ENCODE data around the gene OBSCN. TPM values are rescaled to one million over a fixed set of nuclear protein-coding genes. Genes with fewer than 3 reads are reported as not detected.

Gene OBSCN
- total and polyA plus RNA-seq, 2 of the 13 experiments (the other 11 are each of a cell fraction or from before 2014, with no cell fraction given), result 0.20 TPM

DNA sequence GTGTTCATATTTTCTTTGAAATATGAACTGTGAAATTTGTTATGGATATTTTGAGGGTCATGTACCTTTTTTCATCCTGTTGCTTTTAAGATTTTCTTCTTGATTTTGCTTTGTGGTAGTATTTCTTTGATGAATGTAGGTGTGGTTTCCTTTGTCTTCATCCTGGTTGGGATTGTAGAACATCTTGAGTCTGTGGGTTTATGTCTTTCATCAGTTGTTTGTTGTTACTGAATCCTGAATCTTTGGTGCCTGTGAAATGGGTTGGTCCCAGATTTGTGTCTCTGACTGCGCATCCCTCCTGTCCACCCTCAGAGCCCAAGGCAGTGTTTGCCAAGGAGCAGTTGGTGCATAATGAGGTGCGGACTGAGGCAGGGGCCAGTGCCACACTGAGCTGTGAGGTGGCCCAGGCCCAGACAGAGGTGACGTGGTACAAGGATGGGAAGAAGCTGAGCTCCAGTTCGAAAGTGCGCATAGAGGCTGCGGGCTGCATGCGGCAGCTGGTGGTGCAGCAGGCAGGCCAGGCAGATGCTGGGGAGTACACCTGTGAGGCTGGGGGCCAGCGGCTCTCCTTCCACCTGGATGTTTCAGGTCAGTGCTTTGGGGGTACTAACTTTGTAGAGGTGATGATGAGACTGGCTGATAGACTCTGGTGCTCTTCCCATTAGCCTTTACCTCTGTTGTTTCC lies 38.5 kb downstream of the OBSCN start:
- Histone ChIP-seq H3K79me2 (ENCODE audit: insufficient read depth, low read length) (no peaks in the 10 kb centered on the region), H3K27ac (ENCODE audit: extremely low read length, insufficient read depth, low read length) (no peak overlapping the region), H3K4me3 (replicated peaks in 1 of 3; ENCODE audit: insufficient read depth in 1 of 3, low read depth in 2 of 3, low read length in 3 of 3) (no peak overlapping the region), H3K4me1 (ENCODE audit: insufficient read depth, low read length) (no peaks in the 10 kb centered on the region), H3K9me3 (ENCODE audit: low read length) (peaks cover 32% of the 10 kb centered on the region), H4K20me1 (ENCODE audit: insufficient read depth, low read length) (no peaks in the 10 kb centered on the region), H2AFZ (ENCODE audit: low read length) (no peak overlapping the region), H3K27me3 (ENCODE audit: control insufficient read depth in 1 of 2, insufficient read depth in 2 of 2, low read length in 2 of 2) (no peaks in the 10 kb centered on the region; a peak in 2 of 5 replicates), H3K36me3 (replicated peaks in 1 of 2; ENCODE audit: control insufficient read depth in 1 of 2, insufficient read depth in 2 of 2, low read length in 2 of 2) (no peaks in the 10 kb centered on the region), H3K9ac (ENCODE audit: insufficient read depth, low read depth, low read length) (no peak overlapping the region), H3K4me2 (ENCODE audit: low read depth, low read length) (no peak overlapping the region)
- ChIA-PET POLR2A (no interaction called here), CTCF (ENCODE audit: low intra/inter-chr PET ratio, low total read pairs) (no interaction called here)
- TF ChIP-seq, protein P1, sequence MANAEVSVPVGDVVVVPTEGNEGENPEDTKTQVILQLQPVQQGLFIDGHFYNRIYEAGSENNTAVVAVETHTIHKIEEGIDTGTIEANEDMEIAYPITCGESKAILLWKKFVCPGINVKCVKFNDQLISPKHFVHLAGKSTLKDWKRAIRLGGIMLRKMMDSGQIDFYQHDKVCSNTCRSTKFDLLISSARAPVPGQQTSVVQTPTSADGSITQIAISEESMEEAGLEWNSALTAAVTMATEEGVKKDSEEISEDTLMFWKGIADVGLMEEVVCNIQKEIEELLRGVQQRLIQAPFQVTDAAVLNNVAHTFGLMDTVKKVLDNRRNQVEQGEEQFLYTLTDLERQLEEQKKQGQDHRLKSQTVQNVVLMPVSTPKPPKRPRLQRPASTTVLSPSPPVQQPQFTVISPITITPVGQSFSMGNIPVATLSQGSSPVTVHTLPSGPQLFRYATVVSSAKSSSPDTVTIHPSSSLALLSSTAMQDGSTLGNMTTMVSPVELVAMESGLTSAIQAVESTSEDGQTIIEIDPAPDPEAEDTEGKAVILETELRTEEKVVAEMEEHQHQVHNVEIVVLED (CRISPR knock-in tag; IDR thresholded peaks at IDR 0.05; ENCODE audit: borderline replicate concordance), result no peak
- no peak for TF ChIP-seq ZSCAN12 (CRISPR knock-in tag; IDR thresholded peaks at IDR 0.05)
- no peak for TF ChIP-seq RARG (CRISPR knock-in tag; IDR thresholded peaks at IDR 0.05; ENCODE audit: low read depth)
- no peak for TF ChIP-seq ZNF746 (CRISPR knock-in tag; IDR thresholded peaks at IDR 0.05)
- TF ChIP-seq CBX5 (CRISPR knock-in tag; IDR thresholded peaks at IDR 0.05; ENCODE audit: borderline replicate concordance), result no peak
- TF ChIP-seq THYN1 (CRISPR knock-in tag; IDR thresholded peaks at IDR 0.05; ENCODE audit: borderline replicate concordance, low read depth), result no peak
- TF ChIP-seq, protein P2, sequence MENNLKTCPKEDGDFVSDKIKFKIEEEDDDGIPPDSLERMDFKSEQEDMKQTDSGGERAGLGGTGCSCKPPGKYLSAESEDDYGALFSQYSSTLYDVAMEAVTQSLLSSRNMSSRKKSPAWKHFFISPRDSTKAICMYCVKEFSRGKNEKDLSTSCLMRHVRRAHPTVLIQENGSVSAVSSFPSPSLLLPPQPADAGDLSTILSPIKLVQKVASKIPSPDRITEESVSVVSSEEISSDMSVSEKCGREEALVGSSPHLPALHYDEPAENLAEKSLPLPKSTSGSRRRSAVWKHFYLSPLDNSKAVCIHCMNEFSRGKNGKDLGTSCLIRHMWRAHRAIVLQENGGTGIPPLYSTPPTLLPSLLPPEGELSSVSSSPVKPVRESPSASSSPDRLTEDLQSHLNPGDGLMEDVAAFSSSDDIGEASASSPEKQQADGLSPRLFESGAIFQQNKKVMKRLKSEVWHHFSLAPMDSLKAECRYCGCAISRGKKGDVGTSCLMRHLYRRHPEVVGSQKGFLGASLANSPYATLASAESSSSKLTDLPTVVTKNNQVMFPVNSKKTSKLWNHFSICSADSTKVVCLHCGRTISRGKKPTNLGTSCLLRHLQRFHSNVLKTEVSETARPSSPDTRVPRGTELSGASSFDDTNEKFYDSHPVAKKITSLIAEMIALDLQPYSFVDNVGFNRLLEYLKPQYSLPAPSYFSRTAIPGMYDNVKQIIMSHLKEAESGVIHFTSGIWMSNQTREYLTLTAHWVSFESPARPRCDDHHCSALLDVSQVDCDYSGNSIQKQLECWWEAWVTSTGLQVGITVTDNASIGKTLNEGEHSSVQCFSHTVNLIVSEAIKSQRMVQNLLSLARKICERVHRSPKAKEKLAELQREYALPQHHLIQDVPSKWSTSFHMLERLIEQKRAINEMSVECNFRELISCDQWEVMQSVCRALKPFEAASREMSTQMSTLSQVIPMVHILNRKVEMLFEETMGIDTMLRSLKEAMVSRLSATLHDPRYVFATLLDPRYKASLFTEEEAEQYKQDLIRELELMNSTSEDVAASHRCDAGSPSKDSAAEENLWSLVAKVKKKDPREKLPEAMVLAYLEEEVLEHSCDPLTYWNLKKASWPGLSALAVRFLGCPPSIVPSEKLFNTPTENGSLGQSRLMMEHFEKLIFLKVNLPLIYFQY (CRISPR knock-in tag; IDR thresholded peaks at IDR 0.05; ENCODE audit: borderline replicate concordance), result no peak
- no peak for TF ChIP-seq KLF11 (CRISPR knock-in tag; IDR thresholded peaks at IDR 0.05)
- no peak for TF ChIP-seq HMG20B (CRISPR knock-in tag; conservative IDR thresholded peaks at IDR 0.05)
- TF ChIP-seq HNF4A (CRISPR knock-in tag; IDR thresholded peaks at IDR 0.05), result no peak
- no peak for TF ChIP-seq HMGA1 (CRISPR knock-in tag; conservative IDR thresholded peaks at IDR 0.05)
- TF ChIP-seq, protein P3, sequence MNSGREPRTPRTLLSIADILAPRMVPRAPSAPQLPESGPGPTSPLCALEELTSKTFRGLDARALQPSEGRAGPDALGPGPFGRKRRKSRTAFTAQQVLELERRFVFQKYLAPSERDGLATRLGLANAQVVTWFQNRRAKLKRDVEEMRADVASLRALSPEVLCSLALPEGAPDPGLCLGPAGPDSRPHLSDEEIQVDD (CRISPR knock-in tag; IDR thresholded peaks at IDR 0.05; ENCODE audit: borderline replicate concordance), result no peak
- TF ChIP-seq SMAD3 (CRISPR knock-in tag; IDR thresholded peaks at IDR 0.05), result no peak
- TF ChIP-seq MAFK (conservative IDR thresholded peaks at IDR 0.05 in 1 of 2, IDR thresholded peaks at IDR 0.05 in 1 of 2; ENCODE audit: low read length in 2 of 2), result no peak
- in situ Hi-C loops (cut with HindIII; ENCODE audit: extremely low pct_ligation_motif_present, low pct_unique_long_range_greater_than_20kb), result no loop called here
- 23% methylated on average over 3 of the region's 8 CpGs for WGBS (ENCODE audit: low lambda C conversion rate)
- DNase-seq (ENCODE audit: low spot score) (no peak), ATAC-seq (no peak), FAIRE-seq (no peak)
- BruUV-seq (replicated peaks), result no TSS peak
- intact Hi-C loops (cut with micrococcal nuclease; ENCODE audit: unreplicated experiment), result no loop called here
